HCT116 (cell line): ENCODE measurements around the gene NTNG2. TPM values are rescaled to one million over a fixed set of nuclear protein-coding genes. Genes with fewer than 3 reads are reported as not detected.

Source experiments
- ATAC-seq: fragments of 200-7000 bp; cut with Tn5 transposase; 2 replicates; pipeline ENCODE4 v1.9.1; 2020; ENCODE audit warnings: mild to moderate bottlenecking, moderate library complexity
- BruUV-seq: library from RNA; stranded (reverse); fragments of 400-500 nt; replicated peaks from 2 replicates; lab custom pipeline; 2021; lab: Mats Ljungman, UMichigan
- CTCF ChIA-PET: fragments of 300-600 bp; sonication (Branson Sonifier 250); formaldehyde crosslinking; loops from one replicate; lab custom pipeline; 2021; ENCODE audit warnings: antibody characterized with exemption; lab: Charles Lee
- POLR2A ChIA-PET: fragments of 300-600, 350-600 bp; sonication (Branson Sonifier 250); formaldehyde crosslinking; loops from one replicate; lab custom pipeline; 2021; ENCODE audit warnings: antibody characterized with exemption; lab: Charles Lee
- RAD21 ChIA-PET, 2 experiments: fragments of 300-600 bp; sonication (Branson Sonifier 250); formaldehyde crosslinking; loops; one replicate each; lab custom pipeline; 2023; ENCODE audit warnings: low total read pairs in 2 of 2; ENCODE audit not compliant: uncharacterized antibody in 2 of 2, unreplicated experiment in 2 of 2, low non-redundant PET in 1 of 2; lab: Charles Lee
- DNase-seq: peaks from one replicate; pipeline ENCODE4 v3.0.0-alpha.2; 2010; ENCODE audit warnings: low read depth, low spot score
- H2AFZ ChIP-seq: fragments of 200-600 bp; shearing (Covaris generic), sonication (generic); 2 replicates; pipeline ENCODE4 v1.6.1; 2017; ENCODE audit warnings: low read depth, mixed run types, mixed read lengths, antibody characterized with exemption, low read length; ENCODE audit not compliant: poor library complexity, severe bottlenecking
- H3K27ac ChIP-seq: 2 replicates; pipeline ENCODE4 v1.5.1; 2012; ENCODE audit warnings: low read depth, low read length
- H3K27me3 ChIP-seq: fragments of 200-600 bp; sonication (generic); 2 replicates; pipeline ENCODE4 v1.6.1; 2016; ENCODE audit warnings: mixed run types, low read length, mixed read lengths; ENCODE audit not compliant: insufficient read depth
- H3K36me3 ChIP-seq, 2 experiments: fragments of 200-500 bp in 1 of 2; fragments of 200-600 bp in 1 of 2; sonication (Bioruptor generic) in 1 of 2; sonication (generic) in 1 of 2; 2 replicates each; pipeline versions ENCODE4 v1.5.1 to v1.6.1; 2014 to 2016; ENCODE audit warnings: low read length in 2 of 2, inconsistent platforms in 1 of 2, mixed read lengths in 1 of 2, mixed run types in 1 of 2; ENCODE audit not compliant: insufficient read depth in 2 of 2, control insufficient read depth in 1 of 2
- H3K4me1 ChIP-seq, 2 experiments: fragments of 200-600 bp in 1 of 2; sonication (generic) in 1 of 2; 2 replicates each; pipeline versions ENCODE4 v1.5.1 to v1.6.1; 2012 to 2017; ENCODE audit warnings: low read length in 2 of 2, inconsistent platforms in 1 of 2, mild to moderate bottlenecking in 1 of 2, mixed read lengths in 1 of 2, mixed run types in 1 of 2, moderate library complexity in 1 of 2; ENCODE audit not compliant: insufficient read depth in 2 of 2, control insufficient read depth in 1 of 2
- H3K4me2 ChIP-seq: fragments of 200-600 bp; sonication (generic); 2 replicates; pipeline ENCODE4 v1.6.1; 2017; ENCODE audit warnings: mixed run types, low read length, mixed read lengths
- H3K4me3 ChIP-seq, 2 experiments: fragments of 200-600 bp in 1 of 2; sonication (generic) in 1 of 2; replicated peaks in 1 of 2; 2 replicates each; pipeline ENCODE4 v1.5.1; 2011 to 2016; ENCODE audit warnings: low read length in 2 of 2, control low read depth in 1 of 2, low read depth in 1 of 2, mild to moderate bottlenecking in 1 of 2, mixed read lengths in 1 of 2, mixed run types in 1 of 2
- H3K79me2 ChIP-seq: fragments of 200-600 bp; sonication (generic); 2 replicates; pipeline ENCODE4 v1.6.1; 2017; ENCODE audit warnings: mild to moderate bottlenecking, mixed run types, low read length, moderate library complexity, mixed read lengths; ENCODE audit not compliant: insufficient read depth
- H3K9ac ChIP-seq: fragments of 200-600 bp; sonication (generic); 2 replicates; pipeline ENCODE4 v1.6.1; 2016; ENCODE audit warnings: low read length, mixed read lengths
- H3K9me2 ChIP-seq: fragments of 200-600 bp; sonication (generic), shearing (Covaris generic); 2 replicates; pipeline ENCODE4 v1.6.1; 2017; ENCODE audit warnings: mixed run types, mild to moderate bottlenecking, moderate library complexity; ENCODE audit not compliant: insufficient read depth
- H3K9me3 ChIP-seq, 2 experiments: fragments of 200-500 bp in 1 of 2; fragments of 200-600 bp in 1 of 2; sonication (Bioruptor generic) in 1 of 2; sonication (generic) in 1 of 2; 2 replicates each; pipeline ENCODE4 v1.6.1; 2014 to 2017; ENCODE audit warnings: low read length in 2 of 2, mixed read lengths in 2 of 2, inconsistent platforms in 1 of 2, low read depth in 1 of 2, mild to moderate bottlenecking in 1 of 2, mixed run types in 1 of 2, moderate library complexity in 1 of 2; ENCODE audit not compliant: control insufficient read depth in 1 of 2, insufficient read depth in 1 of 2
- H4K20me1 ChIP-seq: fragments of 200-600 bp; sonication (generic), shearing (Covaris generic); 2 replicates; pipeline ENCODE4 v1.6.1; 2017; ENCODE audit warnings: mixed run types, mild to moderate bottlenecking, moderate library complexity; ENCODE audit not compliant: insufficient read depth
- CBX3 ChIP-seq: IDR thresholded peaks from 2 replicates; pipeline ENCODE4 v1.6.1; 2012; ENCODE audit warnings: low read depth
- CEBPB ChIP-seq: IDR thresholded peaks from 2 replicates; pipeline ENCODE4 v1.6.1; 2012; ENCODE audit warnings: low read depth
- MAX ChIP-seq: IDR thresholded peaks from 2 replicates; pipeline ENCODE4 v1.6.1; 2012
- SIN3A ChIP-seq: IDR thresholded peaks from 2 replicates; pipeline ENCODE4 v1.6.1; 2012; ENCODE audit warnings: low read depth
- SRF ChIP-seq: IDR thresholded peaks from 2 replicates; pipeline ENCODE4 v1.6.1; 2012; ENCODE audit warnings: low read depth
- ZFX ChIP-seq: fragments of 450-650 bp; IDR thresholded peaks from 2 replicates; pipeline ENCODE4 v1.6.1; 2017
- intact Hi-C: fragments of 100-400 bp; cut with micrococcal nuclease; formaldehyde crosslinking; loops from 2 replicates; pipeline ENCODE4 v1.10.0; 2022
- total RNA-seq: library from RNA; stranded (reverse); gene quantifications from one replicate; pipeline ENCODE4 v1.2.1, GENCODE V29; 2021; ENCODE audit not compliant: unreplicated experiment
- TF ChIP-seq, protein P1 (sequence below): IDR thresholded peaks from 2 replicates; pipeline ENCODE4 v1.6.1; 2012

NTNG2 gene
- total RNA-seq, 1 experiment from 2014 or later, result 2.5 TPM

- H3K79me2 ChIP-seq, result no peaks in the 10 kb centered on the region
- H3K4me3 ChIP-seq, result peak overlapping the region; percentile 56 to 69
- no peaks in the 10 kb centered on the region for H3K9me3 ChIP-seq
- H3K36me3 ChIP-seq, result no peaks in the 10 kb centered on the region
- intact Hi-C loops, result no loop called here
- no peak for DNase-seq
- peak overlapping the region; percentile 65 for H3K9ac ChIP-seq
- H2AFZ ChIP-seq, result no peak overlapping the region
- ChIA-PET POLR2A (no interaction called here), RAD21 (interaction anchor here (0.7 to 1.0 kb wide), 2 partner anchors 12 to 486 kb away, joined by 3 to 4 read pairs; no protein-coding TSS in a partner anchor), CTCF (interaction anchor here (0.9 to 1.8 kb wide), 7 partner anchors 11 to 485 kb away, joined by 6 to 17 read pairs (median 8); no protein-coding TSS in a partner anchor)
- TF ChIP-seq CEBPB (no peak), MAX (peak; percentile 58; the same call in 1 of the 2 replicates), SRF (no peak), CBX3 (no peak)
- TF ChIP-seq, protein P1, sequence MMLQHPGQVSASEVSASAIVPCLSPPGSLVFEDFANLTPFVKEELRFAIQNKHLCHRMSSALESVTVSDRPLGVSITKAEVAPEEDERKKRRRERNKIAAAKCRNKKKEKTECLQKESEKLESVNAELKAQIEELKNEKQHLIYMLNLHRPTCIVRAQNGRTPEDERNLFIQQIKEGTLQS, result no peak
- no TSS peak for BruUV-seq
- H3K4me1 ChIP-seq, result peaks cover 13 to 34% of the 10 kb centered on the region in 2 experiments
- no peaks in the 10 kb centered on the region for H3K27me3 ChIP-seq
- H4K20me1 ChIP-seq, result no peaks in the 10 kb centered on the region
- no peaks in the 10 kb centered on the region for H3K9me2 ChIP-seq
- H3K4me2 ChIP-seq, result peak overlapping the region; percentile 94
- ATAC-seq, result no peak
- H3K27ac ChIP-seq, result peak overlapping the region; percentile 59; the same call in 1 of the 2 replicates
These were observed 79.6 kb downstream of the NTNG2 start for GRCh38 chr9:132241483-132241839.

GRCh38 chr9:132241840-132242620 is 80.2 kb downstream of the NTNG2 start:
- Histone ChIP-seq H3K27ac (peak overlapping the region; percentile 59; the same call in 1 of the 2 replicates), H3K27me3 (no peaks in the 10 kb centered on the region)
- intact Hi-C loops, result no loop called here
- TF ChIP-seq CBX3 (no peak), SIN3A (no peak), ZFX (0 out of 2 replicates have a peak, but pooled peaks have one; percentile 19), MAX (peak; percentile 47; the same call in 1 of the 2 replicates)
- TF ChIP-seq, all 23 proteins: peak for 2
- Histone ChIP-seq H3K9ac (peak overlapping the region; percentile 65), H2AFZ (no peak overlapping the region), H3K9me3 (no peaks in the 10 kb centered on the region), H3K79me2 (no peaks in the 10 kb centered on the region), H3K36me3 (no peaks in the 10 kb centered on the region), H3K4me2 (peak overlapping the region; percentile 94), H3K9me2 (no peaks in the 10 kb centered on the region), H3K4me1 (peaks cover 13 to 33% of the 10 kb centered on the region in 2 experiments), H4K20me1 (no peaks in the 10 kb centered on the region), H3K4me3 (peak overlapping the region; percentile 56 to 69)
- peak; percentile 3; the same call in 1 of the 2 replicates for ATAC-seq
- POLR2A ChIA-PET, result no interaction called here
- BruUV-seq, result no TSS peak
- DNase-seq, result no peak
- CTCF ChIA-PET, result interaction anchor here (0.9 to 1.8 kb wide), 7 partner anchors 11 to 486 kb away, joined by 6 to 17 read pairs (median 8); no protein-coding TSS in a partner anchor
- RAD21 ChIA-PET, result interaction anchor here (0.7 to 1.0 kb wide), 2 partner anchors 11 to 487 kb away, joined by 3 to 4 read pairs; no protein-coding TSS in a partner anchor
